Testis (tissue), 3 donors: ENCODE data around the gene BAZ1B. TPM values are rescaled to one million over a fixed set of nuclear protein-coding genes. Genes with fewer than 3 reads are reported as not detected.
"Not testable (repeated sequence)": the region's sequence is repeated elsewhere in the genome, so short reads cannot be mapped to it uniquely, and the experiment has no call there.

Experiments
- DNase-seq: peaks from one replicate; pipeline ENCODE4 v3.0.0-alpha.2; 2019
- H3K27ac ChIP-seq, 2 donors: fragments of 200-600 bp; sonication (generic); one replicate each; pipeline ENCODE4 v1.5.1; 2019
- H3K27me3 ChIP-seq: fragments of 200-600 bp; sonication (generic); one replicate; pipeline ENCODE4 v1.5.1; 2019
- H3K36me3 ChIP-seq: fragments of 200-600 bp; sonication (generic); one replicate; pipeline ENCODE4 v1.5.1; 2017; ENCODE audit warnings: low read depth; ENCODE audit errors: missing control alignments
- H3K4me1 ChIP-seq: fragments of 200-600 bp; sonication (generic); one replicate; pipeline ENCODE4 v1.5.1; 2019
- H3K4me3 ChIP-seq, 2 donors: fragments of 200-600 bp; sonication (generic); one replicate each; pipeline ENCODE4 v1.5.1; 2017 to 2019
- H3K9me3 ChIP-seq: fragments of 200-600 bp; sonication (generic); one replicate; pipeline ENCODE4 v1.5.1; 2017
- CTCF ChIP-seq, 3 experiments: fragments of 450-650 bp in 2 of 3; fragments of 200-600 bp in 1 of 3; sonication (generic) in 1 of 3; IDR thresholded peaks; one replicate each; pipeline ENCODE4 v1.5.1; 2016 to 2019; ENCODE audit warnings: antibody characterized with exemption in 3 of 3, mild to moderate bottlenecking in 2 of 3, moderate library complexity in 1 of 3
- POLR2A ChIP-seq: fragments of 450-650 bp; IDR thresholded peaks from one replicate; pipeline ENCODE4 v1.6.1; 2017; ENCODE audit warnings: antibody characterized with exemption, mild to moderate bottlenecking, moderate library complexity
- WGBS, 2 donors: methylation state at CpG; one replicate each; pipeline ENCODE4 v1.1.5; 2018; 5-methylcytosine and 5-hydroxymethylcytosine counted together
- intact Hi-C: fragments of 100-400 bp; cut with DNase I; formaldehyde crosslinking; loops from one replicate; pipeline ENCODE4 v1.15.1; 2023; ENCODE audit warnings: low total_unique reads
- polyA plus RNA-seq: library from polyadenylated mRNA; stranded (reverse); fragments of 350-450 nt; fragmentation: Illumina TruSeq; extraction: RNeasy Lipid Tissue Mini Kit (QIAGEN cat#74804); gene quantifications from one replicate; pipeline ENCODE4 v1.2.3, GENCODE V29; 2014; ENCODE audit warnings: low read depth, low replicate concordance; ENCODE audit not compliant: insufficient read depth
- total RNA-seq, 2 donors: library from RNA; depleted of rRNA; stranded (reverse); fragments of >200 nt; gene quantifications; one replicate each; pipeline ENCODE4 v1.2.3, GENCODE V29; 2016

BAZ1B gene
- total and polyA plus RNA-seq, 3 donors from 2014 or later: 30.8 to 72.8 (median 59.4) TPM

GRCh38 chr7:73399185-73400050, 122.7 kb downstream of the BAZ1B start:
- H3K9me3 ChIP-seq, H3K27me3 ChIP-seq, H3K27ac ChIP-seq, H3K4me1 ChIP-seq, H3K36me3 ChIP-seq, intact Hi-C loops: not testable (repeated sequence)
- peak overlapping the region in 1 of 2 donors; percentile 36 for H3K4me3 ChIP-seq
- DNase-seq: peak; percentile 84
- WGBS, 2 donors: 37 to 49% methylated on average over 19 of the region's 19 CpGs

GRCh38 chr7:73397521-73398281, 124.4 kb downstream of the BAZ1B start:
- no peak for TF ChIP-seq CTCF (IDR thresholded peaks at IDR 0.05)
- no peak for TF ChIP-seq POLR2A
- no peaks in the 10 kb centered on the region for H3K27me3 ChIP-seq
- no peaks in the 10 kb centered on the region for H3K36me3 ChIP-seq
- no peak overlapping the region for H3K4me3 ChIP-seq
- intact Hi-C loops: no loop called here
- no peaks in the 10 kb centered on the region for H3K4me1 ChIP-seq
- H3K27ac ChIP-seq: no peak overlapping the region
- H3K9me3 ChIP-seq: no peaks in the 10 kb centered on the region
- 68 to 76% methylated on average over 12 to 13 of the region's 14 CpGs for WGBS, 2 donors
- no peak for DNase-seq

- TF ChIP-seq POLR2A (no peak), CTCF (IDR thresholded peaks at IDR 0.05) (no peak)
Observed at GRCh38 chr7:73395538-73396503, 126.3 kb downstream of the BAZ1B start.

GRCh38 chr7:73394422-73394821, 127.7 kb downstream of the BAZ1B start:
- no peaks in the 10 kb centered on the region for H3K27me3 ChIP-seq
- DNase-seq: no peak
- no peak overlapping the region for H3K27ac ChIP-seq
- H3K36me3 ChIP-seq: no peaks in the 10 kb centered on the region
- TF ChIP-seq POLR2A: no peak
- TF ChIP-seq CTCF (IDR thresholded peaks at IDR 0.05): no peak
- 48 to 79% methylated on average over 3 of the region's 3 CpGs for WGBS, 2 donors
- no peaks in the 10 kb centered on the region for H3K9me3 ChIP-seq
- H3K4me1 ChIP-seq: no peaks in the 10 kb centered on the region
- no peak overlapping the region for H3K4me3 ChIP-seq
- intact Hi-C loops: no loop called here

More at GRCh38 chr7:73395538-73396503, 126.3 kb downstream of the BAZ1B start:
- DNase-seq: no peak
- intact Hi-C loops: no loop called here
- Histone ChIP-seq H3K4me3 (no peak overlapping the region), H3K27me3 (no peaks in the 10 kb centered on the region), H3K4me1 (no peaks in the 10 kb centered on the region), H3K36me3 (no peaks in the 10 kb centered on the region), H3K27ac (no peak overlapping the region), H3K9me3 (no peaks in the 10 kb centered on the region)
- WGBS, 2 donors: 76 to 79% methylated on average over 14 to 21 of the region's 21 CpGs
